SK-N-MC (cell line): ENCODE measurements around the gene CDC25B.

Experiments
- EZH2 ChIP-seq: fragments of 200-600 bp; sonication (generic); IDR thresholded peaks from one replicate; pipeline ENCODE4 v1.6.1; 2017; ENCODE audit warnings: antibody characterized with exemption
- POLR2AphosphoS5 ChIP-seq: IDR thresholded peaks from 2 replicates; pipeline ENCODE4 v1.6.1; 2012; ENCODE audit warnings: mild to moderate bottlenecking, low read depth, low read length, borderline replicate concordance

DNA sequence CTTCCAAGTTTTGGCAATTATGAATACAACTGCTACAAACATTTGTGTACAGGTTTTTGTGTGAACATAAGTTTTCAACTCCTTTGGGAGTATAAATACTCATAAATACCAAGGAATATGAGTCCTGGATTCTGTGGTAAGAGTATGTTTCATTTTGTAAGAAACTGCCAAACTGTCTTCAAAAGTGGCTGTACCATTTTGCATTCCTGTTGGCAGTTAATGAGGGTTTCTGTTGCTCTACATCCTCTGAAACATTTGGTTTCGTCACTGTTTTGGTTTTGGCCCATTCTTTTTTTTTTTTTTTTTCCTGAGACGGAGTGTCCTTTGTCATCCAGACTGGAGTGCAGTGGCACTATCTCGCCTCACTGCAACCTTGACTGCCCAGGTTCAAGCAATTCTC, 32.7 kb downstream of the CDC25B start:
- TF ChIP-seq EZH2 (no peak), POLR2AphosphoS5 (no peak)
